ENCODE results near the gene PARN.

Gene PARN

GRCh38 chr16:14455573-14455972 lies 174.5 kb downstream of the PARN start:
- no peaks in the 10 kb centered on the region for H3K9me3 ChIP-seq (replicated peaks; ENCODE audit: insufficient read depth, low read length)

GRCh38 chr16:14454391-14454790 lies 175.7 kb downstream of the PARN start:
- no peaks in the 10 kb centered on the region for H3K4me1 ChIP-seq (ENCODE audit: low read length)
- TF ChIP-seq CTCF (IDR thresholded peaks at IDR 0.05; ENCODE audit: low read length) (no peak), EZH2phosphoT487 (IDR thresholded peaks at IDR 0.05; ENCODE audit: low read length) (no peak), EZH2 (optimal IDR thresholded peaks at IDR 0.05; ENCODE audit: low read depth, low read length) (no peak)
- no peaks in the 10 kb centered on the region for H3K36me3 ChIP-seq (replicated peaks; ENCODE audit: insufficient read depth, low read length)
- no peaks in the 10 kb centered on the region for H3K79me2 ChIP-seq (ENCODE audit: low read length)
- no peaks in the 10 kb centered on the region for H3F3A ChIP-seq (ENCODE audit: insufficient read depth, low read length)
- H4K20me1 ChIP-seq (ENCODE audit: insufficient read depth, low read length): no peaks in the 10 kb centered on the region
- no peaks in the 10 kb centered on the region for H3K9me3 ChIP-seq (replicated peaks; ENCODE audit: insufficient read depth, low read length)
- H3K9ac ChIP-seq (ENCODE audit: low read length): no peak overlapping the region
- no peaks in the 10 kb centered on the region for H3K27me3 ChIP-seq (replicated peaks; ENCODE audit: insufficient read depth, low read length)
- no peak overlapping the region for H3K4me2 ChIP-seq (ENCODE audit: low read depth, low read length)
- no peak for DNase-seq
- H2AFZ ChIP-seq (ENCODE audit: low read length): no peak overlapping the region
- no peaks in the 10 kb centered on the region for H3K9me2 ChIP-seq (replicated peaks; ENCODE audit: insufficient read depth, low read length)
- no peak overlapping the region for H3K4me3 ChIP-seq (ENCODE audit: low read length)
- H3K27ac ChIP-seq (ENCODE audit: low read length): no peak overlapping the region

More at GRCh38 chr16:14455573-14455972, 174.5 kb downstream of the PARN start:
- no peak overlapping the region for H3K4me2 ChIP-seq (ENCODE audit: low read depth, low read length)
- H3K27ac ChIP-seq (ENCODE audit: low read length): no peak overlapping the region
- no peaks in the 10 kb centered on the region for H3K79me2 ChIP-seq (ENCODE audit: low read length)
- H3K9ac ChIP-seq (ENCODE audit: low read length): no peak overlapping the region
- H3F3A ChIP-seq (ENCODE audit: insufficient read depth, low read length): no peaks in the 10 kb centered on the region
- TF ChIP-seq EZH2phosphoT487 (IDR thresholded peaks at IDR 0.05; ENCODE audit: low read length) (no peak), CTCF (IDR thresholded peaks at IDR 0.05; ENCODE audit: low read length) (no peak), EZH2 (optimal IDR thresholded peaks at IDR 0.05; ENCODE audit: low read depth, low read length) (no peak)
- H4K20me1 ChIP-seq (ENCODE audit: insufficient read depth, low read length): no peaks in the 10 kb centered on the region
- H3K36me3 ChIP-seq (replicated peaks; ENCODE audit: insufficient read depth, low read length): no peaks in the 10 kb centered on the region
- DNase-seq: no peak
- no peak overlapping the region for H3K4me3 ChIP-seq (ENCODE audit: low read length)
- no peak overlapping the region for H2AFZ ChIP-seq (ENCODE audit: low read length)
- no peaks in the 10 kb centered on the region for H3K27me3 ChIP-seq (replicated peaks; ENCODE audit: insufficient read depth, low read length)
- no peaks in the 10 kb centered on the region for H3K9me2 ChIP-seq (replicated peaks; ENCODE audit: insufficient read depth, low read length)
- H3K4me1 ChIP-seq (ENCODE audit: low read length): peaks cover 2% of the 10 kb centered on the region

- H3K79me2 ChIP-seq (ENCODE audit: low read length): no peaks in the 10 kb centered on the region
- no peaks in the 10 kb centered on the region for H3K27me3 ChIP-seq (replicated peaks; ENCODE audit: insufficient read depth, low read length)
- no peak overlapping the region for H2AFZ ChIP-seq (ENCODE audit: low read length)
- H3K9me3 ChIP-seq (replicated peaks; ENCODE audit: insufficient read depth, low read length): no peaks in the 10 kb centered on the region
- TF ChIP-seq EZH2phosphoT487 (IDR thresholded peaks at IDR 0.05; ENCODE audit: low read length) (no peak), CTCF (IDR thresholded peaks at IDR 0.05; ENCODE audit: low read length) (no peak), EZH2 (optimal IDR thresholded peaks at IDR 0.05; ENCODE audit: low read depth, low read length) (no peak)
- H3K4me1 ChIP-seq (ENCODE audit: low read length): no peaks in the 10 kb centered on the region
- no peaks in the 10 kb centered on the region for H3K36me3 ChIP-seq (replicated peaks; ENCODE audit: insufficient read depth, low read length)
- no peak for DNase-seq
- H3K9me2 ChIP-seq (replicated peaks; ENCODE audit: insufficient read depth, low read length): no peaks in the 10 kb centered on the region
- no peaks in the 10 kb centered on the region for H3F3A ChIP-seq (ENCODE audit: insufficient read depth, low read length)
- H3K27ac ChIP-seq (ENCODE audit: low read length): no peak overlapping the region
- H3K4me2 ChIP-seq (ENCODE audit: low read depth, low read length): no peak overlapping the region
- no peak overlapping the region for H3K9ac ChIP-seq (ENCODE audit: low read length)
- H4K20me1 ChIP-seq (ENCODE audit: insufficient read depth, low read length): no peaks in the 10 kb centered on the region
- no peak overlapping the region for H3K4me3 ChIP-seq (ENCODE audit: low read length)
These were observed 178.0 kb downstream of the PARN start for GRCh38 chr16:14452066-14452465.

All from MM.1S (cell line).